HG03575 (cell line): ENCODE results near the gene CHCHD6.
"Not testable (repeated sequence)": the region's sequence is repeated elsewhere in the genome, so short reads cannot be mapped to it uniquely, and the experiment has no call there.

Source experiments
- ATAC-seq: cut with Tn5 transposase; IDR thresholded peaks from one replicate; pipeline ENCODE4 v1.9.1; 2021; ENCODE audit not compliant: unreplicated experiment, insufficient number of reproducible peaks, low FRiP score; ENCODE audit errors: extremely low read depth

Gene CHCHD6

GRCh38 chr3:126753191-126754160 lies 49.4 kb downstream of the CHCHD6 start:
- no peak for ATAC-seq

GRCh38 chr3:126755866-126756265 lies 51.8 kb downstream of the CHCHD6 start:
- no peak for ATAC-seq

- ATAC-seq = no peak
These were observed 54.0 kb downstream of the CHCHD6 start for GRCh38 chr3:126758026-126758425.

GRCh38 chr3:126758882-126759281 lies 54.8 kb downstream of the CHCHD6 start:
- no peak for ATAC-seq

GRCh38 chr3:126760541-126760940 lies 56.5 kb downstream of the CHCHD6 start:
- ATAC-seq = no peak

GRCh38 chr3:126763035-126763434 lies 59.0 kb downstream of the CHCHD6 start:
- ATAC-seq = no peak

GRCh38 chr3:126765187-126766069 lies 61.4 kb downstream of the CHCHD6 start:
- no peak for ATAC-seq

GRCh38 chr3:126766653-126767052 lies 62.6 kb downstream of the CHCHD6 start:
- ATAC-seq = no peak

- ATAC-seq = no peak
These were observed 64.9 kb downstream of the CHCHD6 start for GRCh38 chr3:126768903-126769302.

- ATAC-seq = no peak
These were observed 66.1 kb downstream of the CHCHD6 start for GRCh38 chr3:126770096-126770495.

- ATAC-seq = no peak
These were observed 69.1 kb downstream of the CHCHD6 start for GRCh38 chr3:126773167-126773566.

GRCh38 chr3:126773783-126774182 lies 69.7 kb downstream of the CHCHD6 start:
- ATAC-seq = no peak

- ATAC-seq = no peak
These were observed 73.3 kb downstream of the CHCHD6 start for GRCh38 chr3:126777366-126777765.

GRCh38 chr3:126780666-126781065 lies 76.6 kb downstream of the CHCHD6 start:
- ATAC-seq = no peak

- ATAC-seq = no peak
These were observed 77.4 kb downstream of the CHCHD6 start for GRCh38 chr3:126781406-126781805.

GRCh38 chr3:126781889-126782491 lies 78.0 kb downstream of the CHCHD6 start:
- no peak for ATAC-seq

GRCh38 chr3:126782536-126782935 lies 78.5 kb downstream of the CHCHD6 start:
- no peak for ATAC-seq

- ATAC-seq = no peak
These were observed 80.2 kb downstream of the CHCHD6 start for GRCh38 chr3:126784254-126784653.

GRCh38 chr3:126791320-126791719 lies 87.3 kb downstream of the CHCHD6 start:
- ATAC-seq = not testable (repeated sequence)
